Esophagus muscularis mucosa (tissue), 4 donors: Measurements from ENCODE around the gene ARNT2. TPM values are rescaled to one million over a fixed set of nuclear protein-coding genes. Genes with fewer than 3 reads are reported as not detected.
"Not testable (repeated sequence)": the region's sequence is repeated elsewhere in the genome, so short reads cannot be mapped to it uniquely, and the experiment has no call there.

Experiments
- DNase-seq: peaks from one replicate; pipeline ENCODE4 v3.0.0-alpha.2; 2017; ENCODE audit errors: extremely low spot score
- H3K27ac ChIP-seq, 4 donors: fragments of 200-600 bp; sonication (generic); replicated peaks in 1 of 4; 1 replicate in 3 of 4; 2 replicates in 1 of 4; pipeline ENCODE4 v1.5.1; 2016 to 2019; ENCODE audit warnings: mild to moderate bottlenecking in 1 of 4
- H3K27me3 ChIP-seq, 4 donors: fragments of 200-600 bp; sonication (generic); one replicate each; pipeline versions ENCODE4 v1.5.1 to v1.6.0; 2016 to 2019
- H3K36me3 ChIP-seq, 4 donors: fragments of 200-600 bp; sonication (generic); one replicate each; pipeline ENCODE4 v1.5.1; 2016 to 2019
- H3K4me1 ChIP-seq, 4 donors: fragments of 200-600 bp; sonication (generic); one replicate each; pipeline ENCODE4 v1.5.1; 2016 to 2019
- H3K4me3 ChIP-seq, 4 donors: fragments of 200-600 bp; sonication (generic); 1 replicate in 2 of 4; 2 replicates in 2 of 4; pipeline ENCODE4 v1.5.1; 2016 to 2019; ENCODE audit warnings: mild to moderate bottlenecking in 4 of 4, moderate library complexity in 1 of 4
- H3K9me3 ChIP-seq, 4 donors: fragments of 200-600 bp; sonication (generic); 1 replicate in 3 of 4; 2 replicates in 1 of 4; pipeline ENCODE4 v1.5.1; 2016 to 2019
- CTCF ChIP-seq, 3 experiments: fragments of 200-600 bp in 2 of 3; fragments of 450-650 bp in 1 of 3; sonication (generic) in 2 of 3; IDR thresholded peaks; one replicate each; pipeline ENCODE4 v1.5.1; 2017 to 2019; ENCODE audit warnings: antibody characterized with exemption in 3 of 3, mild to moderate bottlenecking in 2 of 3, moderate library complexity in 1 of 3
- EP300 ChIP-seq: sonication (generic); formaldehyde crosslinking; IDR thresholded peaks from one replicate; pipeline ENCODE4 v1.6.1; 2017; ENCODE audit warnings: antibody characterized with exemption
- POLR2A ChIP-seq: fragments of 450-650 bp; IDR thresholded peaks from one replicate; pipeline ENCODE4 v1.6.1; 2017; ENCODE audit warnings: antibody characterized with exemption, moderate library complexity, mild to moderate bottlenecking, low read depth
- POLR2AphosphoS5 ChIP-seq, 2 donors: sonication (generic); formaldehyde crosslinking; IDR thresholded peaks; one replicate each; pipeline ENCODE4 v1.6.1; 2017; ENCODE audit warnings: antibody characterized with exemption in 2 of 2
- WGBS: methylation state at CpG from one replicate; pipeline ENCODE4 v1.1.5; 2018; 5-methylcytosine and 5-hydroxymethylcytosine counted together
- intact Hi-C: fragments of 100-400 bp; cut with DNase I; formaldehyde crosslinking; loops from one replicate; pipeline ENCODE4 v1.15.1; 2023
- total RNA-seq, 4 donors: library from RNA; depleted of rRNA; stranded (reverse); fragments of >200 nt; gene quantifications; one replicate each; pipeline versions ENCODE4 v1.1.0 to v1.2.1, GENCODE V29; 2016

Gene ARNT2
- total RNA-seq, 4 donors from 2014 or later = 5.4 to 14.6 (median 8.2) TPM

GRCh38 chr15:80509800-80510199 is 105.6 kb downstream of the ARNT2 start:
- DNase-seq = peak; percentile 45
- WGBS = 92% methylated on average over 5 of the region's 5 CpGs
- Histone ChIP-seq H3K4me3 (no peak overlapping the region), H3K9me3 (peaks cover 0 to 5% (median 2%) of the 10 kb centered on the region in 4 donors), H3K27ac (no peak overlapping the region), H3K4me1 (peaks cover 7 to 39% (median 21%) of the 10 kb centered on the region in 4 donors), H3K36me3 (peaks cover 0 to 5% (median 0%) of the 10 kb centered on the region in 4 donors), H3K27me3 (no peaks in the 10 kb centered on the region)
- TF ChIP-seq CTCF (IDR thresholded peaks at IDR 0.05) (no peak), POLR2A (no peak), POLR2AphosphoS5 (IDR thresholded peaks at IDR 0.05) (no peak), EP300 (no peak)
- intact Hi-C loops = no loop called here

- intact Hi-C loops, H3K4me3 ChIP-seq, H3K27me3 ChIP-seq, H3K27ac ChIP-seq, DNase-seq, H3K9me3 ChIP-seq: not testable (repeated sequence)
- H3K4me1 ChIP-seq = peaks cover 7 to 39% (median 21%) of the 10 kb centered on the region in 4 donors
- peaks cover 0 to 17% (median 0%) of the 10 kb centered on the region in 4 donors for H3K36me3 ChIP-seq
- 96% methylated on average over 4 of the region's 4 CpGs for WGBS
Measured at GRCh38 chr15:80510985-80511384, 106.8 kb downstream of the ARNT2 start.

GRCh38 chr15:80512726-80513660 is 108.8 kb downstream of the ARNT2 start:
- Histone ChIP-seq H3K27ac (no peak overlapping the region), H3K4me1 (peaks cover 6 to 19% (median 7%) of the 10 kb centered on the region in 4 donors), H3K27me3 (no peaks in the 10 kb centered on the region), H3K36me3 (peaks cover 0 to 17% (median 0%) of the 10 kb centered on the region in 4 donors), H3K9me3 (peaks cover 0 to 18% (median 13%) of the 10 kb centered on the region in 4 donors), H3K4me3 (no peak overlapping the region)
- intact Hi-C loops = loop anchor here (1.0 kb wide), 1 partner anchor 57 kb away; no protein-coding TSS in a partner anchor
- 86% methylated on average over 4 of the region's 4 CpGs for WGBS
- TF ChIP-seq CTCF (IDR thresholded peaks at IDR 0.05) = peak; percentile 20 to 44 (median 21)
- TF ChIP-seq EP300 = no peak
- DNase-seq = peak; percentile 84

GRCh38 chr15:80514071-80514780 is 110.0 kb downstream of the ARNT2 start:
- 93% methylated on average over 10 of the region's 10 CpGs for WGBS
- peaks cover 0 to 17% (median 0%) of the 10 kb centered on the region in 4 donors for H3K36me3 ChIP-seq
- DNase-seq = peak; percentile 55
- H3K27me3 ChIP-seq = no peaks in the 10 kb centered on the region
- H3K4me1 ChIP-seq = peaks cover 0 to 10% (median 1%) of the 10 kb centered on the region in 4 donors
- TF ChIP-seq POLR2AphosphoS5 (IDR thresholded peaks at IDR 0.05) = no peak
- TF ChIP-seq CTCF (IDR thresholded peaks at IDR 0.05) = no peak
- TF ChIP-seq EP300 = no peak
- no peak overlapping the region for H3K27ac ChIP-seq
- intact Hi-C loops = no loop called here
- H3K4me3 ChIP-seq = no peak overlapping the region
- H3K9me3 ChIP-seq = peaks cover 0 to 18% (median 13%) of the 10 kb centered on the region in 4 donors

GRCh38 chr15:80517290-80517689 is 113.1 kb downstream of the ARNT2 start:
- H3K9me3 ChIP-seq = peaks cover 0 to 18% (median 13%) of the 10 kb centered on the region in 4 donors
- H3K36me3 ChIP-seq = peaks cover 0 to 17% (median 0%) of the 10 kb centered on the region in 4 donors
- no peak overlapping the region for H3K4me3 ChIP-seq
- DNase-seq = no peak
- peaks cover 0 to 8% (median 1%) of the 10 kb centered on the region in 4 donors for H3K4me1 ChIP-seq
- H3K27me3 ChIP-seq = no peaks in the 10 kb centered on the region
- H3K27ac ChIP-seq = no peak overlapping the region
- TF ChIP-seq POLR2AphosphoS5 (IDR thresholded peaks at IDR 0.05) (no peak), POLR2A (no peak), EP300 (no peak), CTCF (IDR thresholded peaks at IDR 0.05) (no peak)
- intact Hi-C loops = no loop called here
